ENCODE results near the gene MRLN.

GRCh38 chr10:59698326-59698725 lies 54.9 kb downstream of the MRLN start:
- TF ChIP-seq CTCF (IDR thresholded peaks at IDR 0.05) (no peak), POLR2A (IDR thresholded peaks at IDR 0.05) (no peak)
